HG02943 (cell line): ENCODE measurements around the gene SND1.

Source experiments
- ATAC-seq: cut with Tn5 transposase; IDR thresholded peaks from one replicate; pipeline ENCODE4 v1.9.1; 2021; ENCODE audit warnings: mild to moderate bottlenecking, low read depth, moderate library complexity; ENCODE audit not compliant: unreplicated experiment

The SND1 gene

DNA sequence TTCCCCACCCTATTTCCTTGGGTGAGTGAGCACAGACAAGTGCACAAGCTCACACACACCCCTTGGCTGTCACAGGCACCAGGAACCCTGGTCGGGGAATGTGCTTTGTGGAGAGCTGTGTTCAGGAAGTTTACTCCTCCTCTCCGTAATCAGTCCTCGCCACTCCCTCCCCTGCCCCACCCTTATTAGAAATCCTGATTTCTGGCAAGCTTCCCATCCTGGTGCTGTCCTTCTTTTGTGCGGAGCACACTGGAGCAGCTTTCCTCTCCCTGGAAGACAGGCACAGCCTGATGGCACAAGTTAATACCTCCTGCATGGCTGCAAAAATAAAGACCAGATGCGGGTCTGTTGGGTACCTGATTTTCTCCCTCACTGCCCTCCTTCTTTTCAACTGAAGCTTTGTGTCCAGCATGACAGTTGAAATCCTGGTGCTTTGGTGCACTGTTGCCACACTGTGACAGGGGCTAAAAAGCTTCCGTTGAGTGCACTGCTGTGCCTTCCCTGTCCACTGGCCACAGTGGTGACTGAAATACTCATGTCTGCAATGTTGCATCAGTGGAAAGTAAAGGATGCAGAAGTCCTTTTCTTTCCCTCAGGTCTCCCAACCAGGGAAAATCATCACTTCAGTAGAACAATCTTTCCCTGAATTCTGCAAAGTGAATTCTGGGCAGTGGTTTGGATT is 324.2 kb downstream of the SND1 start:
- ATAC-seq: no peak

DNA sequence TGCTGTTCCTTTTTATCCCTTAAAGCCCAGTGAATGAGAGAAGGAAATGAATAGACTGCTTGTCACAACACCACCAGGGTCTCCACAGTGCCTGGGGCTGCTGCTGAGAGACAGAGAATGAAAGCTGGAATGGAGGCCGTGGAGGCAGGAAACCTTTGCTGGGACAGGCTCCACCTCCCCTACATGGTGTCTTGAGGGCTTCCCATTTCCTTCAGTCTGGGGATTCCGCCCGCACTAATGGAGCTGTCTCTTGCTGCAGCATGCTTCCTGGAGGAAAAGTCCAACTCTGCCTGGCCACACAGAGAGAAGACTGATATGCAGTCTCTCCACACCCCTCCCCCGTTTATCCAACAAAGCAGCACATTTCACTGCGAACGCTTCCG is 324.7 kb downstream of the SND1 start:
- ATAC-seq: no peak

DNA sequence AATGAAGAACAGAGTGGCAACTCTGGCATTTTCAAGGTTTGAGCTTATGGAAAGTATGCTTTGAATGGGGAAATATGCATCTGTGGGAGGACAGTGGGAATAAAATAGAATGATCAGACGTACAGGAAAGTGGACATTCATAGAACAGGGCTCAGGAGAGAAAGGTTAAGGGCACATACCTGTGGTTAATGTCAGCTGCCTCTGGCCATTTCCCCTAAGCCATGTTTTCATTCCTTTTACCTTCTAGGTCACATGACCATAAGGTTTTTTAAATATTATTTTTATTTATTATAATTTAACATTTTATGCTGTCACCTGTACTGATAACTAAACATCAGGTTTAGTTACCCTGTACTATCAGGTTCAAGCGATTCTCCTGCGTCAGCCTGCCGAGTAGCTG is 326.4 kb downstream of the SND1 start:
- no peak for ATAC-seq

DNA sequence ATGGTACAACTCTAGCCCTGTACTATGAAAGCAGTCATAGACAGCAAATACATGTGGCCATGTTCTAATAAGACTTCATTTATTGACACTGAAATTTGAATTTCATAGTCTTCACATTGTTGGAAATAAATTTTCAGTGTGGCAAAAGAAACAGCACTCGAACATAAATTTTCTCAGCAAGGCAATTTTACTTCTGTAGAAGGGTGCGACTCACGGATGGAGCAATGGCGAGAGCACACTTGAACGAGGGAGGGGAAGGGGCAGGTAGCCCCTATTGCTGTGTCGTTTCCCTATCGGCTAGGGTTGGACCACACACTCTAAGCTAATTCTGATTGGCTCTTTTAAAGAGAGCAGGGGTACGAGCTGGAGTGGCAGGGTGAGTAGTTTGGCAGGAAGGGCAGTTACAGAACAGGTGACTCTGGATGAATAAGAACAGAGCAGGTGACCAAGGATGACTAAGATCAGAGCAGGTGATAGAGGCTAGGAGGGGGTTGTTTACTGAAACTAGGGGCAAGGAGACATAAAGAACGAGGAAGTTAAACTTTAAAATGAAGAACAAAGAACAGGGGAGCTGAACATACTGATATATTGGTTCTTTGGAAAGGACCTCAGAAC is 327.2 kb downstream of the SND1 start:
- ATAC-seq: no peak

DNA sequence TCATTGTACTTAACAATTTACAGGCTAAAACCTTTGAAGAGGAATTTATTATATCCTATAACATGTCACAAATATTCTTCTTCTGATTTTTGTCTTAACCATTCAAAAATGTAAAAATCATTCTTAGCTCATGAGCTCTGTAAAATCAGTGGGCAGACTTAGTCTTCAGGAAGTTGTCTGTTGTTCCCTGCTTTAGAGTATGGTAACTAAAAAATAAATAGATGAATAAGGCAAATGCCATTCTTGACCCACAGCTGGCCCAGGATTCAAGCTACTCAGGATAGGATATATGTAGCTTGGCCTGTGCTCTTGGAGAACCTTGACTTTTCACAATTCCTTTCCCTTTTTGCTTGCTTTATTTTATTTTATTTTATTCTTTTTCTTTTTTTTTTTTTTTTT is 327.7 kb downstream of the SND1 start:
- ATAC-seq: no peak

DNA sequence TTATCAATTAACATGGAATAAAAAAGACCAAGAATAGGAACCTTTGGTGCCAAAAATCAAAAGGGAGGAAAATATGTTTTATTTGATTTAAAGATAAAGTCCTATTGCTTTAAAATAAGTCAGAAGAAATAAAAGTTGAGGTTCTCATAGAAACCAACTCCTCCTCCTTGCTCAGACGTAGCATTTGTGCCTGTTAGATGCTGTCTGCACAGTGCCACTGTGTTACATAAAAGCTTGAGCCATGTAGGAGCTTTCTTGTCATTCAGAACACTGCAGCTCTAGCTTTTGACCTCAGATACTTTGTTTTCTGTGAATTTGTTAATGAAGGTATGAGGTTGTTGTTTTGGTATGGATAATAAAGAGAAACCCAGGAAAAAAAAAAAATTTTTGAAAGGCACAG is 328.9 kb downstream of the SND1 start:
- ATAC-seq: no peak

DNA sequence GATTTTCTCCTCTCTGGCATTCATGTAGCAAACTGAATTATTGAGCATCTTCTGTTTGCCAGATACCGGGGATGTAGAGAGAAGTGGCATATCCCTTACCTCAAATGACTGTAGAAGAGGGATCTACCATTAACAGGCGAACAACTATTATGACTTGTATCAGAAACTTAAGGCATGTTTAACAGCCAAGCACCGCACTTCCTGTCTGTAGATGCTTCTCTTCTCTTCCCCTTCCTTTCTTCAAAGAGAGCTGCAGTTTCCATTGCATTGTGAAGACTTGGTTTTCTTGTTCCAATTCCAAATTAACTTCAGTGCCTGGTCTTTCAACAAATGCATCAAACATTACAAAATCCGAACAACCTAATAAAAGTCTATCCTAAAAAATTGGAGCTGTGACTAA is 330.0 kb downstream of the SND1 start:
- no peak for ATAC-seq

DNA sequence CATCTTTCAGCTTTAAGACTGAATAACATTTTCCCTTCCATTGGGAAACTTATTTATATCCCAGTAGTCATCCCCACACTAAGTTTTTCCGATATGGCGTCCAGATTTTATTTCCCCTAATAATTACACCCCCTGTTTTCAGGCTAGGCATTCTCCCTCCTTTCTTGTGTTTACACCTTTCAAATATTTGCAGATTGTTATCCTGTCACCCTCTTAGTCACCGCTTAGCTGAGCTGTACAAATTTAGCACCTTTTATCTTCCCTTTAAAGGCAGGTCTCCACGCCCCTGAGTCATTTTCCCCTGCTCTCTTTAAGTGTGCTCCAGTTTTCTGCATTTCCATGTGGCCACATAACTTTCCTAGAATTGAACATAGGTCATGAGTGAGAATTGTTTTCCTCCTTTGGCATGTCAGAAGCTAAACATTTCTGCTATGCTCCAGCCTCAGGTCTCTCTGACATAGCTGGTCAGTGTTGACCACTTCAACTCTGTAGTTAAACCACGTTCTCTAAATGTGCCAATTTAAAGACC is 331.9 kb downstream of the SND1 start:
- no peak for ATAC-seq

DNA sequence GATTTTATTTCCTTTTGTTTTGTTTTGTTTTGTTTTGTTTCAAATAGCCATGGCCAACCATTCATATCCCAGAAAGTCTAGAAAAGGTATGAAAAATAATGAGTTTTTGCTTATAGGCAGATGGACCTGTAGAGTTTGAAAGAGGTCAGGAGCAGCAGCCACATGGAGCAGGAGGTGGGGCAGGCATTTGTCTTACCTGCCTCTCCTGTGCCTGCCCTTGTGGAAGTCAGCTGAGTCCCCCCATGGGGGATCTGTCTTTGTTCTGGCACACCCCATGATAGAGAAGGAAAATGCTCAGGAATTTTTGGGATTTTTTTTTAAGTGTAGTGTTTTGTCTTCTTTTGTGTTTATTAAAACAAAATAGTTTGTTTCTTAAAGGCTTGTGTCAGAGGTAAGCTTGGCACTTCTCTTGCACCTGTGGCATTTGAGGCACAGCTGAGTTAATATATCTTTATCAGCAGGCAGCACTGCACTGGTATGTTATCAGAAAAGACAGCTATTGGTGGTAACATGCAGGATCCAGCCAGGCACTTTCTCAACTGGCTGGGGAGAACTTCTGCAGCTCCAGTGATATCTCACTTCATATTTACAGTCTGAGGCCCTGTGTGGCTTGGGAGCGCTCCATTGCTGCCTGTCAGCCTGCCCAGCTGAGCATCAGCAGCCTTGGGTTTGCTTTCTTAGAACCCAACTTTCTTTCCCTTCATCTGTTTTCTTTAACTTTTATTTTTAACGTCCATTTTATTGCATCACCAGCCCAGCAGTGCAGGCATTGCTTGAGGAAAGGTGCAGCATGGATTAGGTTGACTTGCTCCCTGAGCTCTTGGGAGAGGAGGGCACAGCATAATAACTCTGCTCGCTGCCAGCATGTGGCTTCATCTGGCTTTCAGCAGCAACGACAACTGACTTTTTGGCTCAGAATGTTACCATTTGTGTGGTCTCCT is 334.9 kb downstream of the SND1 start:
- no peak for ATAC-seq

DNA sequence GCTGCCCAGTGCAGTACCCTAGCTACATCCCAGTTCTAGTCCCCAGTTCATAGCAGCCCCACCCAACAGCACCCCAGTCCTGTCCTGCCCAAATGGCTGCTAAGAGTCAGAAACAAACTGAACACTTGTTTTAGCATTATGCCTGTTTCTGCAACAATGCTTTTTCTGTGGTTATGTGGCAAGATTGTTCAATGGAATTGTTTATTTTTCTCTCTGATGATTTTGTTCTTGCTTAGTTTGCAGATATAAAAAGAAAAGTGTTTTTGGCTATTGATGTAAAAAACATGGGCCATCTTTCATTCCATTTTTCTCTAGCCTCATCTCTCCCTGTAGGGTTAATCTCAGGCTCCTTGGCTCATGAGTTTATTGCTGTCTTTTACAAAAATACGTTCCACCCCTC is 336.8 kb downstream of the SND1 start:
- no peak for ATAC-seq

DNA sequence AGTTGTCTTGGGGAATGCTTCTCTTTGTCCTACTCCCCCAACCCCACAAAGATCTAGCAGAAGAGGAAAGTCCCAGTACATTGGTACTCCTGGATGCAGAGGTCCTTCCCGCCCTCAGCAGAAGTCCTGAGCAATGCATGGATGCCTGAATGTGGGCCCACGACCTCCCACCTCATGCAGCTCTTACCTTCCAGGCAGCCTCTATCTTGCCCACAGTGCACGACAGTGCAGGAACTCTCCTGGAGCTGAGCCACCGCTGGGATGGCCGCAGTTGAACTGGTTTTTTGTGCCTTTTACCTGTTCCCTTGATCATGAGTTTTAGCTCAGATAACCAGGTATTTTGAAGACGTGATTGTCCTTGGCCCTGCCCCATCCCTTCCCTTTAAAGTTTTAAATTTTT is 341.3 kb downstream of the SND1 start:
- ATAC-seq: no peak

DNA sequence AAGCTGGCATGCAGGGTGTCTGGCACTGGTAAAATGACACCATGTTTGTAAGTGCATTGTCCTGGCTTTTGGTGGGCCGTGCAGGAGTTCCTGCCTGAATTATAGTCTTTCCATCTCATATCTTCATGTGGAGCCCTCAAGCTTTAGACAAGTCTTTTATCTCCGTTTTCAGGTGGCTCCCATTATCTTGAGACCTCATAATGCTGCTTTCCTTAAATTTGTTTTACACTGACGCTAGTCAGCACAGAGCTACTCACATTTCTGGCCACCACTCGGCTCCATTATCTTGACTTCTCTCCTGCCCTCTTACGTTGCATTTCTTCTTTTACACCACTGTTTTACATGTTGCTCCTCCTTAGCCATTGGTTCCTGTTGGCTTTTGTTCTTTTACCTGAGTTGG is 342.0 kb downstream of the SND1 start:
- no peak for ATAC-seq

DNA sequence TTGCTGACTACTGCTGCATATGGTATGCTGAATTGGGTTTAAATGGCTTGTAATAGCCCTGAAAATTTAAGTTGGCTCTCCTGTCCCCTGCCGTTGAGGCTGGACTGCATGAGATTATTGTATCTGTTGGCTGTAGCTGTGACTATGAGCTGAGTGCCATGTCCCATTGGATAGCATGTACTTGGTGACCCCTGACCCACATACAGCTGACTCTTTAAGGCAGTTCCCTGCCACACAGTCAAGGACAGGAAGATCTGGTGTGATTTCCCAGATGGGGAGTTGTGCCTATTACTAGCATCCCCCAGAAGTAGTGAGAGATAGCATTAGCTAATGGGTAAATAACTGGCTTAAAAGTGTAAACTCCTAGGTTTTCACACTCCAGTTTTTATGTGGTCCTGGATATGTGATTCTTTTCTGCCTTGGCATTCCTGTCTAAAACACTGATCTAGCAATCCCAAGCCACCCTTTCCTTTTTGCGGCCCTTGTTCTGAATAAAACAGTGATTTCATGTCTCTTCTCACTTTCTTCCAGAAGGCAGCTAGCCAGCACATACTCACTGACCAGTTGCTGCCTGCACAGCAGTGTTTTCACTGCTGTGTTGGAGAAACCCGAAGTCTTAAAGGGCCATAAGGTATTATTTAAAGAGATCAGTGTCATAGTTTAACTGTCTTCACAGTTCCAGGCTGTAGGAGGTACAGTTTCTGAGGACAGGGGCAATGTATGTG is 343.3 kb downstream of the SND1 start:
- no peak for ATAC-seq

DNA sequence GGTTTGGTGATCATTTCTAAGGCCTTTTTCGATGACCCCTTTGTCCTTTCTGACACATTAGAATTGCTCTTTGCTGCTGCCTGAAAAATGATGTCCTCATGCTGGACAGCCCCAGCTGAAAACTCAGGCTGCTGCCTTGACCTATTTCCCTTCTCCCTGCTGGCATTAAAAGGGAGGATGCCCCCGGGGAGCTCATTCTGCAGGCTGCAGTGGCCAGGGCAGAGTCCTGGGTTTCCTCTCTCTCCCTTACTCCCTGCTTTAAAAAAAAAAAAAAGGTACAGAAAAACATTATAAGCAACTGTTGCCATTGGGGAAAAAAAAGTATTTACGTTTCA is 343.9 kb downstream of the SND1 start:
- ATAC-seq: no peak

DNA sequence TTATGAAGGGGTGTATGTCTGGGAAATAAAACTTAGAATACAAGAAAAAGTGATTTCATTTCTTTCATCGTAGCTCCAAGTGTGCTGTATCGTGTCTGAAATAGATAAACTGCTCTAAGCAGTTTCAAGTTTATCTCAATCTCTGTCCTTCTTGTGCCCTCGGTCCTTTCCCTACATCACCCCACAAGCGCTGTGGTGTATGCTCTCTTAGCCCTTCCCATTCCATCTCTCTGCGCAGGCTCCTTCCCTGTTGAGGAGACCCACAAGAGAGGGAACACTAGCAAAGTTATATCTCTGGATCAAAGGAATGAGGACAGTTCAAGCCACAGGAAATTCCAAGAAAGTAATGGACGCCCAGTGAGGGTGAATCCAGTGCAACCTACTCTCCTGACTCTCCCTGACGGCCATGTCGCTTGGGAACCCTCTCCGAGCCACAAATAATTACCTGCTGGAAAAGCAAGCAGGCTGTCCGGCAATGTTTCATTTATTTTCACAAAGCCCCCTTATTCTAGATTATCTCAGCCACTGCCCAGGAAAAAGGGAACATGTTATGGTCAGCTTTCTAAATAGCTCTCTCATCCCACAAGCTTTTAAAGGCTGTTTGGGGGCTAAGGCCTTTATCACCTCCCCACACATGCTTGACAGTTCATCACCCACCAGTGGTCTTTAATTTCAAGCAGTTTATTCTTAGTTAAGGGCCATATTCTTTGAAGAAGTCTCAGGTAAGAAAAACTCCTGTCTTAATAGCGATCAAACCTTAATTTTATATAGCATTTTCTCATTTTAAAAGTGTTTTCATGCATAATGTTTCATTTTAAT is 344.5 kb downstream of the SND1 start:
- ATAC-seq: no peak

DNA sequence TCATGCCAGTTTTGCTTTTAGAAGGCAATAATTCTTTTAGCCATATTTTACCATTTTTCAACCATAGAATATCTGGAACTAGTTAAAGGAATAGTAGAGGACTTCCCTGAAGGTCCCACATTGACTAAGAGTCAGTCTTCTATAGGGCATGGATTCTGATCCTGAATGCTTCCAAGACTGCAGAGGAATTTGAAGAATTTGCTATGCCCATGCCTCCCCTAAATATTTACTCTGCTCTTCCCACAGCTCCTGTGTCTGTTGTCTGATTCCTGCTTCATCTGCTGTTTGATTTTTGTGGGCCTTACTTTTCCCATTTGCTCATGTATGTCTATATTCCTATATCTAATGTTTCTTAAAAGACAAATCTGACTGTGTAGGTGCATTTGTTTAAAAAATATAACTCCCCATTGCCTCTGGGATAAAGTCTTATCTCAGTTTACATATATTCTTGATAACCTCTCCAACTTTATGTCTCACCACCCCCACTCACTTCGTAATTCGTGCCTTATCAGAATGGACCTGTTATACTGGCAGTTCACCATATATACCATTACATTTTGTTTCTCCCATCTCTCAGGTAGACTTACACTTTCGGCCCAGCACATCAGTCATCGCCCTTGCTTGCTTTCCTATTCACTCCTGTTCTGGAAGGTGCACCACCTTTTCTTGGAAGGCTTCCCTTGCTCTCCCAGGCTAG is 345.4 kb downstream of the SND1 start:
- no peak for ATAC-seq

DNA sequence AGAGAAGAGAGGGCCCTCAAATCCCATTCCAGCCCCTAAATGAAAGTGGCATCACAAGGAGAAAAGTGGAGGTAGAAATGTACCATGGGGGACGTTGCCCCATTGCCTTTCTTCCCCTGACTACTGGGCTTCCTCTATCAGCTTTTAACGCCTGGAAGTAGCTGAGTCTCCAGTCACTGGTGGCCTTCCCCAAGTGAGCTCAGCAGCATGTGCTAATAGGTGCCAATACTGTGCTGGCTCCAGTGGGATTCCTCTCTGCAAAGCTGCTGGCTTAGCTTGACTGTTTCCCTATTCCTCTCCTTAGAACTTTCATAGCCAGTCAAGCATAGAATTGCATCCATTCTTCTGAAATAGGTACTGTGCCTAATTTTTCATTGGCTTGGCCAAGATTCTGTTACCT is 346.7 kb downstream of the SND1 start:
- no peak for ATAC-seq

DNA sequence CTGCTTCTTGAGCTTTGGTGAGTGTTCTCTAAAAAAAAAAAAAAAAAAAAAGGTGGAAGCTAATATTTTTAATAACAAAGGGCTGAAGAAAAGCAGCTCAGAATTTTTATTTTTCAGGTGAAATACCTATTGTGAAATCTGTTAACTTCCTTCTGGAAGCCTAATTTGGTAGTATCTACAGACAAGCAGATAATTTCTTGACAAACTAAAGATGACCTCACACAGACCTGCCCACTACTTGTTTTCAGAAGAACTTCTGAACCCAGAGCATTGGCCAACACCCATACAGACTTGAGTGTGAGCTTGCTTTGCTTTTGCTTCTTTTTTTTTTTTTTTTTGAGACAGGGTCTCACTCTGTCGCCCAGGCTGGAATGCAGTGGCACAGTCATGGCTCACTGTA is 348.1 kb downstream of the SND1 start:
- ATAC-seq: no peak

DNA sequence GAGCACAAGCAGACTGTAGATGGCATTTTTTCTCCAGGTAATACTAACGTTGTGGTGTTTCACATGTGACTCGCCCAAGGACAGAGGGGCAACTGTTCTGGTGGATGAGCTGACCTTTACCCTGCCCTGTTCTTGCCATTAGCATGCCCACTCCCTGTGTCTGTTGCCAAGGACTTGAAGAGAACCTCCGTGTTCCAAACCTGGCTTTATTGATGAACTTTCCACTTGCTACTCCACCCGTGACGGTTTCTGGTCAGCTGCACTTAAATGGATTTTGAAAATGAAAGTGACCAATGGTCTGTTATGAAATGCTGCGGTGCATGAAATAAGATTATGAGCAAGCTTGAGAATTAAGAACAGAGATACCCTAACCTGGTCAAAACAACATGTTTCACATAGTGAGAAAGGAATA is 348.9 kb downstream of the SND1 start:
- no peak for ATAC-seq
